ENCODE data around the gene GKN2. TPM values are rescaled to one million over a fixed set of nuclear protein-coding genes. Genes with fewer than 3 reads are reported as not detected.

Gene GKN2
- total RNA-seq, 1 experiment from 2014 or later = not detected

DNA sequence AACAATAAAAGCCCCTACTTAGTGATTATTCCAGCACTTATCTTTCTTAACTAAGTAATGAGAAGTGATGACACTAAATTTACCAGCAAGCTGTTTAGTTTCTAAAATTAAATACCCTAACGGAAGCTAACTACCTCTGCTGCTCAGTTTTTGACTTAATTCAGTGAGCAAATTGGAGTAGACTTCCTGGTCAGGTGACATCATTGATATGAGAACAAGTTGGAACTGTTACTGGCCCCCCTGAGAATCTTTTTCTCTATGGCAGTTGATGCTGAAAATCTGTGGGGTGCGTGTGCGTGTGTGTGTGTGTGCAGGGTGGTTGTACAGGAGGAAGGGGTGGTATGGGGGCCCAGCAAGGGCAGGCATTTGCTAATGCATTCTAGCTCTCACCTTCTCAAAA is 46.0 kb downstream of the GKN2 start:
- H3K27me3 Mint-ChIP-seq (ENCODE audit: unreplicated experiment) = peaks cover 22% of the 10 kb centered on the region
- peak overlapping the region; percentile 62 for H3K27ac Mint-ChIP-seq (ENCODE audit: unreplicated experiment)
- no peaks in the 10 kb centered on the region for H3K9me3 Mint-ChIP-seq (ENCODE audit: low read depth, unreplicated experiment)
- no TSS peak for BruUV-seq (replicated peaks)
- H3K36me3 Mint-ChIP-seq (ENCODE audit: insufficient read depth, unreplicated experiment) = peaks cover 5% of the 10 kb centered on the region
- CTCF ChIA-PET = interaction anchor here (2.1 to 2.6 kb wide), 2 partner anchors 155 to 440 kb away, joined by 16 to 28 read pairs; partner anchors contain the start of genes APLF and FBXO48
- H3K4me1 Mint-ChIP-seq (ENCODE audit: low read depth, unreplicated experiment) = peaks cover 34% of the 10 kb centered on the region
- no peak for DNase-seq
- TF ChIP-seq, protein P1, sequence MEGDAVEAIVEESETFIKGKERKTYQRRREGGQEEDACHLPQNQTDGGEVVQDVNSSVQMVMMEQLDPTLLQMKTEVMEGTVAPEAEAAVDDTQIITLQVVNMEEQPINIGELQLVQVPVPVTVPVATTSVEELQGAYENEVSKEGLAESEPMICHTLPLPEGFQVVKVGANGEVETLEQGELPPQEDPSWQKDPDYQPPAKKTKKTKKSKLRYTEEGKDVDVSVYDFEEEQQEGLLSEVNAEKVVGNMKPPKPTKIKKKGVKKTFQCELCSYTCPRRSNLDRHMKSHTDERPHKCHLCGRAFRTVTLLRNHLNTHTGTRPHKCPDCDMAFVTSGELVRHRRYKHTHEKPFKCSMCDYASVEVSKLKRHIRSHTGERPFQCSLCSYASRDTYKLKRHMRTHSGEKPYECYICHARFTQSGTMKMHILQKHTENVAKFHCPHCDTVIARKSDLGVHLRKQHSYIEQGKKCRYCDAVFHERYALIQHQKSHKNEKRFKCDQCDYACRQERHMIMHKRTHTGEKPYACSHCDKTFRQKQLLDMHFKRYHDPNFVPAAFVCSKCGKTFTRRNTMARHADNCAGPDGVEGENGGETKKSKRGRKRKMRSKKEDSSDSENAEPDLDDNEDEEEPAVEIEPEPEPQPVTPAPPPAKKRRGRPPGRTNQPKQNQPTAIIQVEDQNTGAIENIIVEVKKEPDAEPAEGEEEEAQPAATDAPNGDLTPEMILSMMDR (IDR thresholded peaks at IDR 0.05; ENCODE audit: unreplicated experiment) = no peak
- intact Hi-C loops (cut with micrococcal nuclease; ENCODE audit: unreplicated experiment) = loop anchor here (5.0 kb wide), 2 partner anchors 74 to 439 kb away; partner anchors contain the start of genes APLF and FBXO48
- H3K4me3 Mint-ChIP-seq (ENCODE audit: low read depth, unreplicated experiment) = no peak overlapping the region

DNA sequence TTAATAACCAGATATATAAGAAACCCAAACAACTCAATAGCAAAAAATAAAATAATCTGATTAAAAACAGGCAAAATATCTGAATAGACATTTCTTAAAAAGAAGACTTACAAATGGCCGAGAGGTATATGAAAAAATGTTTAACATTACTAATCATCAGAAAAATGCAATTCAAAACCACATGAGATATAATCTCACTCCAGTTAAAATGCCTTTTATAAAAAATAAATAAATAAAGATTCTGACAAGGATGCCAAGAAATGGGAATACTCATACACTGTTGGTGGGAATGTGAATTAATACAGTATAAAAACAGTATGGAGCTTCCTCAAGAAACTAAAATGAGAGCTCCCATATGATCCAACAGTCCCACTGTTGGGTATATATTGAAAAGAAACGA is 47.6 kb downstream of the GKN2 start:
- no TSS peak for BruUV-seq (replicated peaks)
- DNase-seq = no peak

DNA sequence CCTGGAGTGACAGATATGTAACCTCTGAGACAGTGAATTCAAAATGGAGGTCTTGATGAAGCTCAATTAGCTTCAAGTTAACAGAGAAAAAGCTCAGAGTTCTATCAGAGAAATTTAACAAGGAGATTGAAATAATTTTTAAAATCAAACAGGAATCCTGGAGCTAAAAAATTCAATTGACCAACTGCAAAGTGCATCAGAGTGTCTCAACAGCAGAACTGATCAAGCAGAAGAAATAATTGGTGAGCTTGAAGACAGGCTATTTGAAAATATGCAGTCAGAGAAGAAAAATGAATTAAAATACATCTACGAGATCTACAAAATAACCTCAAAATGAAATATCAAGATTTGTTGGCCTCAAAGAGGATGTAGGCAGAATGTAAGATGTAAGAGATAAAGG is 51.1 kb downstream of the GKN2 start:
- peaks cover under 1% of the 10 kb centered on the region for H3K36me3 Mint-ChIP-seq (ENCODE audit: insufficient read depth, unreplicated experiment)
- no peak overlapping the region for H3K27ac Mint-ChIP-seq (ENCODE audit: unreplicated experiment)
- peaks cover 68% of the 10 kb centered on the region for H3K27me3 Mint-ChIP-seq (ENCODE audit: unreplicated experiment)
- no peaks in the 10 kb centered on the region for H3K9me3 Mint-ChIP-seq (ENCODE audit: low read depth, unreplicated experiment)
- intact Hi-C loops (cut with micrococcal nuclease; ENCODE audit: unreplicated experiment) = loop anchor here (1.0 to 2.0 kb wide), 2 partner anchors 151 to 192 kb away; no protein-coding TSS in a partner anchor
- H3K4me1 Mint-ChIP-seq (ENCODE audit: low read depth, unreplicated experiment) = peaks cover 2% of the 10 kb centered on the region
- BruUV-seq (replicated peaks) = no TSS peak
- DNase-seq = no peak
- TF ChIP-seq, protein P1 (IDR thresholded peaks at IDR 0.05; ENCODE audit: unreplicated experiment) = no peak
- CTCF ChIA-PET = interaction anchor here (0.9 to 1.9 kb wide), 3 partner anchors 150 to 414 kb away, joined by 4 to 5 read pairs (median 4); no protein-coding TSS in a partner anchor
- H3K4me3 Mint-ChIP-seq (ENCODE audit: low read depth, unreplicated experiment) = no peak overlapping the region

More for the DNA sequence above, 47.6 kb downstream of the GKN2 start:
- Mint-ChIP-seq H3K27ac (ENCODE audit: unreplicated experiment) (no peak overlapping the region), H3K4me3 (ENCODE audit: low read depth, unreplicated experiment) (no peak overlapping the region), H3K36me3 (ENCODE audit: insufficient read depth, unreplicated experiment) (peaks cover 5% of the 10 kb centered on the region), H3K4me1 (ENCODE audit: low read depth, unreplicated experiment) (peaks cover 32% of the 10 kb centered on the region), H3K27me3 (ENCODE audit: unreplicated experiment) (peaks cover 32% of the 10 kb centered on the region), H3K9me3 (ENCODE audit: low read depth, unreplicated experiment) (no peaks in the 10 kb centered on the region)
- TF ChIP-seq, protein P1 (IDR thresholded peaks at IDR 0.05; ENCODE audit: unreplicated experiment) = no peak
- intact Hi-C loops (cut with micrococcal nuclease; ENCODE audit: unreplicated experiment) = loop anchor here (5.0 kb wide), 2 partner anchors 73 to 438 kb away; partner anchors contain the start of genes APLF and FBXO48
- CTCF ChIA-PET = no interaction called here

DNA sequence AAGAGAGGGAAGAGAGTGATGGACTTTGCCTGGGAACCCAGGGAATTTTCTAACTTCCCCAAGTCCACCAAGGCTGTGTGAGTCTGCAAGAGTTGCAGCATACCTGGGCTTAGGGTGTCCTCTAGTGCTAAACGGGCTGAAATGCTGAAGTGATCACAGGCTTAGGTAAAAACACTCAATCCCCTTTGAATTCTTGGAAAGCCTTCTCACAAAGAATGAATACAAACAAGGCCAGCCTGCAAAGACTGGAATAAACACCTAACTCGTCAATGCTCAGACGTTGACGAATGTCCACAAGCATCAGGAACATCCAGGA is 51.5 kb downstream of the GKN2 start:
- Mint-ChIP-seq H3K27ac (ENCODE audit: unreplicated experiment) (no peak overlapping the region), H3K36me3 (ENCODE audit: insufficient read depth, unreplicated experiment) (no peaks in the 10 kb centered on the region), H3K27me3 (ENCODE audit: unreplicated experiment) (peaks cover 72% of the 10 kb centered on the region), H3K9me3 (ENCODE audit: low read depth, unreplicated experiment) (no peaks in the 10 kb centered on the region), H3K4me1 (ENCODE audit: low read depth, unreplicated experiment) (no peaks in the 10 kb centered on the region), H3K4me3 (ENCODE audit: low read depth, unreplicated experiment) (no peak overlapping the region)
- TF ChIP-seq, protein P1 (IDR thresholded peaks at IDR 0.05; ENCODE audit: unreplicated experiment) = no peak
- no TSS peak for BruUV-seq (replicated peaks)
- intact Hi-C loops (cut with micrococcal nuclease; ENCODE audit: unreplicated experiment) = loop anchor here (1.0 to 2.0 kb wide), 2 partner anchors 150 to 192 kb away; no protein-coding TSS in a partner anchor
- CTCF ChIA-PET = interaction anchor here (0.9 to 1.9 kb wide), 4 partner anchors 149 to 413 kb away, joined by 3 to 5 read pairs (median 4); no protein-coding TSS in a partner anchor
- peak; percentile 31 for DNase-seq
